GM19455 (cell line): Measurements from ENCODE around the gene NHEJ1.

Experiments
- ATAC-seq: cut with Tn5 transposase; IDR thresholded peaks from one replicate; pipeline ENCODE4 v1.9.1; 2021; ENCODE audit not compliant: unreplicated experiment

The NHEJ1 gene

GRCh38 chr2:219168932-219169331 is 8.3 kb upstream of the NHEJ1 start:
- ATAC-seq = no peak

DNA sequence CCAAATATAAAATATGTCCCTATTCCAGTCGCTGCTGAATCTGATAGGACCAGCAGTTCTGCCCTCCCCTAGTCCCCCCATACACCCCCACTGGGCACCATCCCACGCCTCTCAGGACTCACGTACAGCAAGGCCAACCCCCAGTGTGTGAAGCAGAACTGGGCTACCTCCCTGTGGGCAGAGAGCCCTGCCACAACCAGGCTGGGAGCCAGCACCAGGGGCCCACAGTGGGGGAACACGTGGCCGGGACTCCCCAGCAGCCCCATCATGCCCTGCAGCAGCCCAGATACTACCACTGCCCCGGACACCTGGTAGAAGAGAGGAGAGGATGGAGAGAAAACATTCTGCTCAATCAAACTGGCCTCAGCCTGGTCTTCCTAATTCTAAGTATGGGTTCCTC is 7.9 kb upstream of the NHEJ1 start:
- no peak for ATAC-seq

GRCh38 chr2:219167997-219168396 is 7.4 kb upstream of the NHEJ1 start:
- no peak for ATAC-seq

DNA sequence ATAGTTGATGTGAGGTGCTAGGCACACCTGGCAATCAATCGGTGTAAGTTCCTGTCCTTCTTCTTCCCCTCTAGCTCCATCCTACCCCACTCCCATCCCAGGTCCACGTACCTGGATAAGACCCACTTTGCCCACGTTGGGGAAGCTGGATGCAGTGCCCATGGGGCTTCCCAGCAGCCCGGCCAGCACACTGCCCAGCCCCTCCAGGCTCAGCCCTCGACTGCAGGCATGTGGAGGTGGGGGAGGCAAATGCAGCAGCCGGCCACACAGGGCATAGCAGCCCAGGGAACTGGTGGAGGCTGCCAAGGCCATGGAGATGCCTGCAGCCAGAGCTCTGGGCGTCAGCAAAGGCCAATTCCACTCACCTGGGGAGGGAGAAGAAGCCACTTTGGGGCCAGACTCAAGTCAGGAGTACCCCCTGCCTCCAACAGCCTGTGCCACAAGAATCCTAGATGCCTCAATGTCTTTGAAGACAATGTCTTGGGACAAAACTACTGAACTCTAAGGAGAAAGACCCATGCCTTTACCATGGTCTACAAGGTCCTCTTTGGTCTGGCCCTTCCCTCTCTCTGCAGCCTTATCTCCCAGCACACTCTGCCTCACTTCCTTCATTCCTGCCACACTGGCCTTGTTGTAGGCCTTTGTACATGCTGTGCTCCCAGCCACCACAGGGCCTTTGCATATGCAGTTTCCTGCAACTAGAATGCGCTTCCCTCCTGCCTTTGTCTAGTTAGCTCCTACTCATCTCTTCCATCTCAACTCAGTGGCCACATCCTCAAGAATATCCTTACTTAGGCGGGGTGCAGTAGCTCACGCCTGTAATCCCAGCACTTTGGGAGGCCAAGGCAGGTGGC is 4.7 kb upstream of the NHEJ1 start:
- no peak for ATAC-seq

GRCh38 chr2:219163156-219163555 is 2.5 kb upstream of the NHEJ1 start:
- ATAC-seq = no peak

- ATAC-seq = no peak
Observed at GRCh38 chr2:219161097-219161496, 482 bp upstream of the NHEJ1 start.

- ATAC-seq = peak; percentile 5
Observed at GRCh38 chr2:219159771-219160185, 837 bp downstream of the NHEJ1 start.

GRCh38 chr2:219158586-219158985 is 2.0 kb downstream of the NHEJ1 start:
- ATAC-seq = no peak

- ATAC-seq = no peak
Observed at GRCh38 chr2:219158025-219158424, 2.6 kb downstream of the NHEJ1 start.

DNA sequence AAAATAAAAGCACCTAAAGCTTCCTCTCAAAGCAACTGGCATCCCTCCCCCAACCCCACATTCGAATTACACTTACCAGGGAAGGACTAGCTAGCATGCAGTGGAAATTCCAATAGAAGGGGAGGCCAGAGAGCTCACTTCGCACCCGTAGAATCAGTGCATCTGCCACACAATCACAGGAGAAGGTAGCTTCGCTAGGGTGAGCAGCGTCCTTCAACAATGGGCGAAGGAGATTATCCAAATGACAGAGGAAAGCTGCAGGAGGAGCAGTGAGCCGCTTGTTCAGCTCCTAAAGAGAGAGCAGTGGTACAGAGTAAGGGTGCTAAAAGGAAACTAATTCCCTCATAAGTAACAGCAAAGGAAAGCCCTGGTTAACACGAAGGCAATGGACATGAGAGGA is 3.2 kb downstream of the NHEJ1 start:
- no peak for ATAC-seq

DNA sequence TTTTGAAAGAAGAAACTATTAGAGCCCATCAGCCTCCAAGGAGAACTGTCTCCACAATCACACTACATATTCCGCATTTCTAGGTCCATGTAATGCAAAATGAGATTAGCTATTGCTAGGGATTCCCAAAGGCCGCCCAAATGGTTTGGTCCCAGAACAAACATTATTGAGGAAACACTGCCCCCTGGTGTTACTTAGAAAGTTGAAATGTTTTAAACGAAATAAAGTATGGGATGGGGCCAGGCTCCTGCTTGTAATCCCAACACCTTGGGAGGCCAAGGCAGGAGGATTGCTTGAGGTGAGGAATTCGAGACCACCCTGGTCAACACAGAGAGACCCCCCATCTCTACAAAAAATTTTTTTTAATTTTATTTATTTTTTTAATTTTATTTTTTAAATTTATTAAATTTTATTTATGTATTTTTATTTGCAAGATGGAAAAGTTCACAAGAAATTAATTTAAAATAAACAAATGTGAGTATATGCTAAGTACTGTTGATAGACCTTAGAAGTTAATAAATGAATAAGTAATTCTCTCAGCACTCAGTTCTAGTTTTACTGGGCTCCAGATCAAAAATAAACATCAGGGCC is 5.5 kb downstream of the NHEJ1 start:
- no peak for ATAC-seq

GRCh38 chr2:219149667-219150066 is 10.9 kb downstream of the NHEJ1 start:
- ATAC-seq = no peak

GRCh38 chr2:219142329-219142728 is 18.3 kb downstream of the NHEJ1 start:
- ATAC-seq = no peak

DNA sequence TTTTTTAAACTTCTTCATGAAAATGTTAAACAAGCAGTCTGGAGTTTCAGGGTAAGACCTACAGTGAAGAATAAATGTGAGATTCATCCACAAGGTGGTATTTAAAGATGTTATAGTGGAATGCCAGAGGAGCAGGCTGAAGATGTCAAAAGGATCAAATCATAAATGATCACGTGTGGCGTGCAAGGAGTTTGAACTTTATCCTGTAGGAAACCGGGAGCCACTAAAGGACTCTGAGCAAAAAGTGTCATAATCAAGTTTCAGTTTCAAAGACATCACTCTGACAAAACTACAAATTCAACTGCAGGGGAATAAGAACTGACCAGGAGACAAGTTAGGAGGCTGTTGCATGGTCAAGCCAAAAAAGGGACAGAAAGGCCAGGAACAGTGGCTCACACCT is 19.9 kb downstream of the NHEJ1 start:
- no peak for ATAC-seq

- no peak for ATAC-seq
Observed at GRCh38 chr2:219133976-219134375, 26.6 kb downstream of the NHEJ1 start.

GRCh38 chr2:219131744-219132143 is 28.9 kb downstream of the NHEJ1 start:
- ATAC-seq = no peak

- no peak for ATAC-seq
Observed at GRCh38 chr2:219131327-219131726, 29.3 kb downstream of the NHEJ1 start.

GRCh38 chr2:219129589-219129988 is 31.0 kb downstream of the NHEJ1 start:
- no peak for ATAC-seq

GRCh38 chr2:219128396-219128795 is 32.2 kb downstream of the NHEJ1 start:
- no peak for ATAC-seq

GRCh38 chr2:219127037-219127635 is 33.5 kb downstream of the NHEJ1 start:
- no peak for ATAC-seq

- no peak for ATAC-seq
Observed at GRCh38 chr2:219126555-219126954, 34.1 kb downstream of the NHEJ1 start.

DNA sequence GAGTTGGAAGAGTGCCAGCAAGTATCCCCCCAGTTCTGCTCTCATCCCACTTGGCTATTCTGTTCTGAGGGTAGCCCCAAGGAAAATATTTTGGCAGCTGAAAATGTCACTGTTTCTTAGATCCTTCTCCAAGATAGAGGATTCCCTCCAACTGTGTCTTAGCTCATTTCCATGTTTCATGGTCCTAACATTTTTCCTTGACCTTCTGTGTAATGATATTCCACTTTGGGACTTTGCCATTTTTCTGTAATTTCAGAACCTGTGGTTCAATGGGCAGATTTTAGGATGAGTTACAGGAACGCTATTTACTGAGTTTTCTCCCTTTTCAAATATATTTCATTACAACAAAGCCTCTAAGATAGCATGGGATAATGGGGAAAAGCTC is 34.7 kb downstream of the NHEJ1 start:
- ATAC-seq = no peak
